ENCODE data around the gene PLOD2. TPM values are rescaled to one million over a fixed set of nuclear protein-coding genes. Genes with fewer than 3 reads are reported as not detected.

PLOD2 gene
- total RNA-seq, 1 donor: 46.1 TPM

DNA sequence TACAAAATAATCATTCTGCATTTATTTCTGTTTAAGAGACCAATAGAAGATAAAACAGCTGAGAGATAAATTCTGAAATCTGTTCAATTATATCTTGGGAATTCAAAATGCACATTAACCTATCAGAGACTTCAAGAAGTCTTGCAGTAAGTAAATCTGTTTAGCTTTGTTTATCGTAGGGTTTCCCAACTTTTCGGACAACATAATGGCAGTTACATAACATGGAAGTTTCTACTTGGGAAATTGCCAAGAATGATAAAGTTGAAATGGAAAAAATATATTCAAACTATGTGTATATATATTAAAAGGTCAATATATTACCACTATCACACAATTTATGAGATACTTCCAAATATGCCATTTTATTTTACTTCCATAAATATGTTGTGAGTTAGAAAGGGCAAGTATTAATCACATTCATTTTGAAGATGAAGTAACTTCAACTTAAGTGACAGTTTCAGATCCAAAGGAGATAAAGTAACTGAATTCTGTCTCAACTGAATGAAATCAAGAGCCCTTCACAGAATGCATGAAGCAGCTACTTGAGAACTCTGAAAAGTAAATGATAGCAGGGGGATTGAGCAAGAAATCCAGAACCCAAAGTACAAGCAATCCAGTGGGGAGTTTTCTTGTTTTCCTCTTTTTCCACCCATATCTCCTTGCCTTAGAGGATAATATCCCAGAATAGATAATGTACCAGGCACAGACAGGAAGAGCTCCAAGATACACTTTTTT lies 108.8 kb downstream of the PLOD2 start:
- TF ChIP-seq CTCF (IDR thresholded peaks at IDR 0.05; ENCODE audit: insufficient read depth, low read length): no peak
- DNase-seq (ENCODE audit: low read depth): no peak
- H3K4me3 ChIP-seq (ENCODE audit: low read depth, low read length): no peak overlapping the region

DNA sequence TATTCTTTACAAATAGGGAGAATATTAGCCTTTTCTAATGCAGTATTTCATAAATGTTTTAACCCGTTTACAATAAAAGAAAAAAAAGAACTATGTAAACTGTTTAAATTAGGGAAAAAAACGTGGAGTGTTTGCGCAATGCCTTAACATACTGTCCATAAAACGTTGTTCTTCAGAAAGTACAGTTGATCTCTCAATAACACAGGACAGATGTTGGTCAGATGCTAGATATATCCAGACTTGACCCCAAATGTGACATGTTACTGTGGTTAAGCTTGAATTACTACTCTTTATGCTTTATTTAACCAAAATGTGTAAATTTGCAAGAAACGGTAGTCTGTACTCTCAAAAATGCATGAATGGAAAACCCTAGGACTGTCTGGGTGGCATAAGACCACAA lies 110.3 kb downstream of the PLOD2 start:
- DNase-seq (ENCODE audit: low read depth): no peak
- TF ChIP-seq CTCF (IDR thresholded peaks at IDR 0.05; ENCODE audit: insufficient read depth, low read length): no peak

DNA sequence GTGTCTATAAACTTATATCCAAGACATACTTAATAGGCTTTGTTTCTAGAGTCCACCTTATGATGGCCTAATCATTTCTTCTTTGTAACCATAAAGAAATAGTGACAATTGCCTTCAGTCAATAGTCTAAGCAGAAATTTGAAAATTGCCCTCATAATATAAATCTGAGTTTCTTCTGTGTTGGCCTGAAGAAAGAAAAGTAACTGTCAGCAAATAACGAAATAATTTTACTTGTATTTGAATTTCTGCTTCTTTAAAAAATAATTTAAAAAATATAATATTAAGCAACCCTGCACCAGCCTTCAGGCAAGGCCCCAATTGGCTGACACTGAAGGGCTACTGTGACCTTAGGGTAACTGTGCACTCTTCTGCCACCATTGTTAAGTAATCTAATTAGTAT lies 113.5 kb downstream of the PLOD2 start:
- no peak for TF ChIP-seq CTCF (IDR thresholded peaks at IDR 0.05; ENCODE audit: insufficient read depth, low read length)
- H3K4me3 ChIP-seq (ENCODE audit: low read depth, low read length): no peak overlapping the region
- no peak for DNase-seq (ENCODE audit: low read depth)

More for the DNA sequence above, 110.3 kb downstream of the PLOD2 start:
- no peak overlapping the region for H3K4me3 ChIP-seq (ENCODE audit: low read depth, low read length)

DNA sequence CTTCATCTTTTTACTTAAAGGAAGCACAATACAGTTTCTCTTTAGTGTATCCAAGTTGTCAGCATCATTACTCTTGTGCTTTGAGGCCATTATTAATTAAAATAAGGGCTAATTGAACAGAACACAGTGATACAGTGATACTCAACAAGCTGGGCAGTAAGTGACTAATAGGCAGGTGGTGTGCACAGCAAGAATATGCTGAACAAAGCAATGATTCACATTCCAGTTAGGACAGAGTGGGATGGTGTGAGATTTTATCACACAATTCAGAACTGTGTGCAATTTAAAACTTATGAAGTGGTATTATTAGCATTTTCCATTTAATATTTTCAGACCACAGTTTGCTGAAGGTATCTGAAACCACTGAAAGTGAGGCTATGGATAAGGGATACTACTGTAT lies 116.9 kb downstream of the PLOD2 start:
- TF ChIP-seq CTCF (IDR thresholded peaks at IDR 0.05; ENCODE audit: insufficient read depth, low read length): no peak
- DNase-seq (ENCODE audit: low read depth): no peak
- no peak overlapping the region for H3K4me3 ChIP-seq (ENCODE audit: low read depth, low read length)

GRCh38 chr3:146040630-146041029 lies 120.4 kb downstream of the PLOD2 start:
- TF ChIP-seq CTCF (IDR thresholded peaks at IDR 0.05; ENCODE audit: insufficient read depth, low read length): no peak
- no peak overlapping the region for H3K4me3 ChIP-seq (ENCODE audit: low read depth, low read length)
- no peak for DNase-seq (ENCODE audit: low read depth)

DNA sequence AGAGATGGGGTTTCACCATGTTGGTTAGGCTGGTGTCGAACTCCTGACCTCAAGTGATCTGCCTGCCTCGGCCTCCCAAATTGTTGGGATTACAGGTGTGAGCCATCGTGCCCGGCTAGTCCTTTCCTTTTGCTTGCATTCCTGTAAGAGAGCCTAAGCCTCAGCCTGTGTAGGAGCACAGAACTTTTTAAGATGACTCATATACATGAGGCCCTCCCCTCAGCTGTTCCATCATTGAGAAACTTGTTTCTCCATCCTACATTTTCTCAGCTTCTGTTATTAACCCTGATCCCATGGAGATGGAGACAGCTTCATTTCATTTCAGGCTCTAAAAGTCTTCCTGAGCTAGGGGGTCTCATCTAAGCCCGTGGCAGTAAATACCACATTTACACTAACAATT lies 123.3 kb downstream of the PLOD2 start:
- no peak overlapping the region for H3K4me3 ChIP-seq (ENCODE audit: low read depth, low read length)
- no peak for DNase-seq (ENCODE audit: low read depth)
- TF ChIP-seq CTCF (IDR thresholded peaks at IDR 0.05; ENCODE audit: insufficient read depth, low read length): no peak

DNA sequence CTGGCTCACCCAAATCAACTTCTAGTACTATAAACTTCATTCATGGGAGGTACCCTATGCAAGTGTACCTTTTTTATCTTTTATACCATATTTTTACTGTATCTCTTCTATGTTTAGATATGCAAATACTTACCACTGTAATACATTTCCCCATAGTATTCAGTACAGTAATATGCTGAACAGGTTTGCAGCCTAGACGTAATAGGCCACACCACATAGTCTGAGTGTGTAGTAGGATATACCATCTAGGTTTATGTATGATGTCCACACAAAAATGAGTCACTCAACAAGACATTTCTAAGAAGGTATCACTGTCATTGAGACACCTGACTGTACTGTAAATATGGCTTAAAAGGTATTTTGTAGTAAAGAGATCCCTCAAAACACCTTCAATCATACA lies 124.7 kb downstream of the PLOD2 start:
- DNase-seq (ENCODE audit: low read depth): no peak
- no peak overlapping the region for H3K4me3 ChIP-seq (ENCODE audit: low read depth, low read length)

More for the DNA sequence above, 124.7 kb downstream of the PLOD2 start:
- TF ChIP-seq CTCF (IDR thresholded peaks at IDR 0.05; ENCODE audit: insufficient read depth, low read length): no peak
